SK-N-MC (cell line): ENCODE results near the gene XXYLT1.

Experiments
- EZH2 ChIP-seq: fragments of 200-600 bp; sonication (generic); IDR thresholded peaks from one replicate; pipeline ENCODE4 v1.6.1; 2017; ENCODE audit warnings: antibody characterized with exemption
- POLR2AphosphoS5 ChIP-seq: IDR thresholded peaks from 2 replicates; pipeline ENCODE4 v1.6.1; 2012; ENCODE audit warnings: mild to moderate bottlenecking, low read depth, low read length, borderline replicate concordance

- TF ChIP-seq EZH2 (no peak), POLR2AphosphoS5 (no peak)
These were observed 1.4 kb downstream of the XXYLT1 start for GRCh38 chr3:195269375-195270078.
